Measurements from ENCODE around the gene IGF2R. TPM values are rescaled to one million over a fixed set of nuclear protein-coding genes. Genes with fewer than 3 reads are reported as not detected.

IGF2R gene
- total and polyA plus RNA-seq, 2 experiments from 2014 or later: 8.1 to 30.9 TPM

DNA sequence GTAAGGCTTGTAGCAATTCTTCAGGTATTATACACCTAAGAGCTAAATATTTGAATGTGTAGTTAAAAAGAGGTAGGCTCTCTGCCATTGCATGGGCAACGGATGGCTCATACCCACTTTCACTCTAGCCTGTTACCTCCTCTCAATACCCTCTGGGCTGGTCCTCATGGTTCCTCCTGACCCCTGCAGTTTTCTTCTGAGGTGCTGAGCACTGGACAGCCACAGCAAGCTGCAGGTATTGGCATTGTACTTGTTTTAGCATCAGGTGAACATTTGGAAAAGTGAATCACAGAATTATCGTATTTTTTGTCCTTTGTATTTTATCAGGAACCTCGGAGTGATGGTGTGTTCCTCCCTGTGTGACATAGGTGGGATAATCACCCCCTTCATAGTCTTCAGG, 185.6 kb downstream of the IGF2R start:
- 79% methylated on average over 3 of the region's 3 CpGs for WGBS, 2 experiments (ENCODE audit: low coverage in 1 of 2, low lambda C conversion rate in 2 of 2, missing lambda C conversion rate in 2 of 2)

DNA sequence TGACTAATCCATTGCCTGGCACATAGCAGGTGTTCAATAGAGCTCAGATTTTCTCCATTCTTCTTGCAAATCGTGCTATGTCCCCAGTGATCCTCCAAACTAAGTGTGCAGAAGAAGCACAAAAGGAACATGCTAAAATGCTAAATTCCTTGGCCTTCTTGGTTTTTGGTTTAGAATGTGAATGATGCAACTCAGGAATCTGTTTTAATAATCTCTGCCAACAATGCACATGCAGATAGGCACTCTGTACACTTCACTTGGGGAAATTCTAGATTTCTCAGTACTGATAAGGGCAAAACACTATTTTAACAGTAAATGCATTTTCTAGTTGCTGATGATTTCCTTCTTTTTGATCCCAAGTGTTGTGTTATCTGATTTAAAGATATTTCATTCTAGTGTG, 188.0 kb downstream of the IGF2R start:
- no peak for TF ChIP-seq EZH2phosphoT487 (IDR thresholded peaks at IDR 0.05; ENCODE audit: insufficient read depth, low read depth)
- no peak for TF ChIP-seq EZH2 (IDR thresholded peaks at IDR 0.05; ENCODE audit: insufficient read depth, poor library complexity, severe bottlenecking)
- 38% methylated on average over 1 of the region's 1 CpG for WGBS, 2 experiments (ENCODE audit: low coverage in 1 of 2, low lambda C conversion rate in 2 of 2, missing lambda C conversion rate in 2 of 2)
- Histone ChIP-seq H3K4me2 (ENCODE audit: unreplicated experiment) (no peak overlapping the region), H3F3A (ENCODE audit: insufficient read depth) (no peaks in the 10 kb centered on the region), H3K4me3 (no peak overlapping the region), H3K9ac (no peak overlapping the region), H3K27me3 (replicated peaks; ENCODE audit: insufficient read depth) (no peaks in the 10 kb centered on the region), H3K79me2 (ENCODE audit: insufficient read depth) (no peaks in the 10 kb centered on the region), H3K9me2 (ENCODE audit: insufficient read depth) (no peaks in the 10 kb centered on the region), H3K9me3 (ENCODE audit: low read depth) (no peaks in the 10 kb centered on the region), H3K27ac (no peak overlapping the region), H2AFZ (no peak overlapping the region), H3K36me3 (ENCODE audit: low read depth) (no peaks in the 10 kb centered on the region), H3K4me1 (ENCODE audit: insufficient read depth) (no peaks in the 10 kb centered on the region), H4K20me1 (ENCODE audit: insufficient read depth) (no peaks in the 10 kb centered on the region)
- peak; percentile 27 for DNase-seq
- in situ Hi-C loops (cut with MboI): no loop called here

More for the DNA sequence above, 185.6 kb downstream of the IGF2R start:
- in situ Hi-C loops (cut with MboI): no loop called here
- Histone ChIP-seq H3K9me2 (ENCODE audit: insufficient read depth) (no peaks in the 10 kb centered on the region), H2AFZ (no peak overlapping the region), H3K79me2 (ENCODE audit: insufficient read depth) (no peaks in the 10 kb centered on the region), H3K9me3 (ENCODE audit: low read depth) (no peaks in the 10 kb centered on the region), H3K4me2 (ENCODE audit: unreplicated experiment) (no peak overlapping the region), H3K27ac (no peak overlapping the region), H3K4me1 (ENCODE audit: insufficient read depth) (no peaks in the 10 kb centered on the region), H3K27me3 (replicated peaks; ENCODE audit: insufficient read depth) (no peaks in the 10 kb centered on the region), H3F3A (ENCODE audit: insufficient read depth) (no peaks in the 10 kb centered on the region), H3K4me3 (no peak overlapping the region), H4K20me1 (ENCODE audit: insufficient read depth) (no peaks in the 10 kb centered on the region), H3K9ac (no peak overlapping the region), H3K36me3 (ENCODE audit: low read depth) (no peaks in the 10 kb centered on the region)
- DNase-seq: no peak
- no peak for TF ChIP-seq EZH2phosphoT487 (IDR thresholded peaks at IDR 0.05; ENCODE audit: insufficient read depth, low read depth)
- TF ChIP-seq EZH2 (IDR thresholded peaks at IDR 0.05; ENCODE audit: insufficient read depth, poor library complexity, severe bottlenecking): no peak

GRCh38 chr6:160160450-160160849, 191.6 kb downstream of the IGF2R start:
- in situ Hi-C loops (cut with MboI): no loop called here
- WGBS, 2 experiments (ENCODE audit: low coverage in 1 of 2, low lambda C conversion rate in 2 of 2, missing lambda C conversion rate in 2 of 2): 74 to 76% methylated on average over 6 of the region's 6 CpGs
- H3F3A ChIP-seq (ENCODE audit: insufficient read depth): no peaks in the 10 kb centered on the region
- no peak overlapping the region for H3K27ac ChIP-seq
- TF ChIP-seq EZH2phosphoT487 (IDR thresholded peaks at IDR 0.05; ENCODE audit: insufficient read depth, low read depth) (no peak), EZH2 (IDR thresholded peaks at IDR 0.05; ENCODE audit: insufficient read depth, poor library complexity, severe bottlenecking) (no peak)
- no peak overlapping the region for H3K9ac ChIP-seq
- no peaks in the 10 kb centered on the region for H3K9me2 ChIP-seq (ENCODE audit: insufficient read depth)
- H3K4me3 ChIP-seq: no peak overlapping the region
- no peaks in the 10 kb centered on the region for H3K79me2 ChIP-seq (ENCODE audit: insufficient read depth)
- no peaks in the 10 kb centered on the region for H4K20me1 ChIP-seq (ENCODE audit: insufficient read depth)
- H2AFZ ChIP-seq: no peak overlapping the region
- H3K9me3 ChIP-seq (ENCODE audit: low read depth): no peaks in the 10 kb centered on the region
- no peaks in the 10 kb centered on the region for H3K36me3 ChIP-seq (ENCODE audit: low read depth)
- H3K27me3 ChIP-seq (replicated peaks; ENCODE audit: insufficient read depth): no peaks in the 10 kb centered on the region
- no peaks in the 10 kb centered on the region for H3K4me1 ChIP-seq (ENCODE audit: insufficient read depth)
- DNase-seq: no peak
- H3K4me2 ChIP-seq (ENCODE audit: unreplicated experiment): no peak overlapping the region

Other genes starting within 250 kb of the IGF2R start
- gene WTAP, start 241.6 kb upstream of the IGF2R start, total RNA-seq (2014; rRNA removed; shearing (Covaris generic)): 57.8 and 64.8 TPM in 2 replicates
- gene WTAP, start 241.6 kb upstream of the IGF2R start, polyA plus RNA-seq (2016; fragmentation: Nextera tagmentation; extraction: Ambion mirVana): 87.8 and 89.8 TPM in 2 replicates
- gene ACAT2, start 207.0 kb upstream of the IGF2R start, total RNA-seq (2014; rRNA removed; shearing (Covaris generic)): 10.1 and 10.5 TPM in 2 replicates
- gene ACAT2, start 207.0 kb upstream of the IGF2R start, polyA plus RNA-seq (2016; fragmentation: Nextera tagmentation; extraction: Ambion mirVana): 17.6 and 18.9 TPM in 2 replicates
- 260 and 354 TPM in 2 replicates for gene TCP1, start 179.5 kb upstream of the IGF2R start, total RNA-seq (2014; rRNA removed; shearing (Covaris generic))
- gene TCP1, start 179.5 kb upstream of the IGF2R start, polyA plus RNA-seq (2016; fragmentation: Nextera tagmentation; extraction: Ambion mirVana): 188 and 190 TPM in 2 replicates
- gene MRPL18, start 178.6 kb upstream of the IGF2R start, total RNA-seq (2014; rRNA removed; shearing (Covaris generic)): 61.8 and 91.3 TPM in 2 replicates
- gene MRPL18, start 178.6 kb upstream of the IGF2R start, polyA plus RNA-seq (2016; fragmentation: Nextera tagmentation; extraction: Ambion mirVana): 110 and 112 TPM in 2 replicates
- gene PNLDC1, start 168.8 kb upstream of the IGF2R start, total RNA-seq (2014; rRNA removed; shearing (Covaris generic)): not detected in 2 replicates
- gene PNLDC1, start 168.8 kb upstream of the IGF2R start, polyA plus RNA-seq (2016; fragmentation: Nextera tagmentation; extraction: Ambion mirVana): not detected in 2 replicates
- not detected in 2 replicates for gene MAS1, start 78.1 kb upstream of the IGF2R start, total RNA-seq (2014; rRNA removed; shearing (Covaris generic))
- gene MAS1, start 78.1 kb upstream of the IGF2R start, polyA plus RNA-seq (2016; fragmentation: Nextera tagmentation; extraction: Ambion mirVana): not detected in 2 replicates
- not detected in 2 replicates for gene SLC22A1, start 152.7 kb downstream of the IGF2R start, total RNA-seq (2014; rRNA removed; shearing (Covaris generic))
- gene SLC22A1, start 152.7 kb downstream of the IGF2R start, polyA plus RNA-seq (2016; fragmentation: Nextera tagmentation; extraction: Ambion mirVana): not detected in 2 replicates